ENCODE data around the gene TM6SF1.

DNA sequence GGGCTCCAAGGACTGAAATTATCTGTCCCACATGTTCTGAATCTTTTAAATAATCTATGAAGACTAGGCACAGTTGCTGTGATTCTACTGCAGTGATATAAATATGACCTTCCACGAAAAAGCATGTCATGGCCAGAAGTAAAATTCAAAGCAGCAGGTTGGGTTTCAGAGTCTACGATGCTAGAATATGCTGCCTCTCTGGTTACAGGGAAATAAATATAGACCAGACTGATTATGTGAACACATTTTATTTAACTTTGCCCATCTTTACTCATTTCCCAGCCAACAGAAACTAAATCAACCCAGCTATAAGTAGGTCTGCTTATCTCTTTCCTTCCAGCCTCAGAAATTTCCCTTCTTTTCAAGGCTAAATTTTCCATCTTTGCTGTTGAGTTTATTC is 19.9 kb upstream of the TM6SF1 start:
- no peak for TF ChIP-seq POLR2A (IDR thresholded peaks at IDR 0.05)
- TF ChIP-seq, protein P1, sequence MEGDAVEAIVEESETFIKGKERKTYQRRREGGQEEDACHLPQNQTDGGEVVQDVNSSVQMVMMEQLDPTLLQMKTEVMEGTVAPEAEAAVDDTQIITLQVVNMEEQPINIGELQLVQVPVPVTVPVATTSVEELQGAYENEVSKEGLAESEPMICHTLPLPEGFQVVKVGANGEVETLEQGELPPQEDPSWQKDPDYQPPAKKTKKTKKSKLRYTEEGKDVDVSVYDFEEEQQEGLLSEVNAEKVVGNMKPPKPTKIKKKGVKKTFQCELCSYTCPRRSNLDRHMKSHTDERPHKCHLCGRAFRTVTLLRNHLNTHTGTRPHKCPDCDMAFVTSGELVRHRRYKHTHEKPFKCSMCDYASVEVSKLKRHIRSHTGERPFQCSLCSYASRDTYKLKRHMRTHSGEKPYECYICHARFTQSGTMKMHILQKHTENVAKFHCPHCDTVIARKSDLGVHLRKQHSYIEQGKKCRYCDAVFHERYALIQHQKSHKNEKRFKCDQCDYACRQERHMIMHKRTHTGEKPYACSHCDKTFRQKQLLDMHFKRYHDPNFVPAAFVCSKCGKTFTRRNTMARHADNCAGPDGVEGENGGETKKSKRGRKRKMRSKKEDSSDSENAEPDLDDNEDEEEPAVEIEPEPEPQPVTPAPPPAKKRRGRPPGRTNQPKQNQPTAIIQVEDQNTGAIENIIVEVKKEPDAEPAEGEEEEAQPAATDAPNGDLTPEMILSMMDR (IDR thresholded peaks at IDR 0.05): no peak

Measured in upper lobe of left lung (tissue), 4 donors.